ENCODE results near the gene NSUN3. TPM values are rescaled to one million over a fixed set of nuclear protein-coding genes. Genes with fewer than 3 reads are reported as not detected.

Gene NSUN3
- total and polyA plus RNA-seq, 2 of the 4 experiments (the other 2 are of a cell fraction), result 4.9 to 6.8 TPM

- in situ Hi-C loops (cut with MboI; ENCODE audit: low sequenced_read_pairs) (no loop called here), dilution Hi-C loops (cut with HindIII; ENCODE audit: low sequenced_read_pairs, unreplicated experiment) (no loop called here), intact Hi-C loops (cut with micrococcal nuclease) (no loop called here)
- Histone ChIP-seq H3K4ac (ENCODE audit: low read depth, low read length) (no peak overlapping the region), H3K23ac (ENCODE audit: low read depth, low read length) (no peak overlapping the region), H3K9me3 (ENCODE audit: control insufficient read depth, insufficient read depth, low read length) (no peaks in the 10 kb centered on the region), H2AK5ac (ENCODE audit: low read depth, low read length) (no peak overlapping the region), H3K79me1 (ENCODE audit: low read depth in 1 of 2, low read length in 2 of 2) (no peaks in the 10 kb centered on the region), H3K9ac (ENCODE audit: low read depth, low read length) (no peak overlapping the region), H4K8ac (ENCODE audit: low read depth in 2 of 2, low read length in 2 of 2) (no peak overlapping the region), H2AK9ac (replicated peaks; ENCODE audit: low read depth, low read length, poor library complexity) (no peak overlapping the region), H2BK20ac (ENCODE audit: low read depth, low read length) (no peak overlapping the region), H3K18ac (ENCODE audit: low read depth, low read length) (no peak overlapping the region), H2BK5ac (ENCODE audit: low read depth, low read length, poor library complexity, severe bottlenecking) (no peak overlapping the region), H2BK15ac (ENCODE audit: low read depth, low read length) (no peak overlapping the region), H3K4me3 (ENCODE audit: insufficient read depth, low read depth, low read length) (no peak overlapping the region), H3K27me3 (ENCODE audit: control insufficient read depth, insufficient read depth, low read length) (no peaks in the 10 kb centered on the region), H3K27ac (ENCODE audit: insufficient read depth, low read length) (no peak overlapping the region), H4K91ac (ENCODE audit: insufficient read depth, low read depth, low read length) (no peak overlapping the region), H2BK120ac (ENCODE audit: low read depth, low read length) (no peak overlapping the region), H3K14ac (replicated peaks; ENCODE audit: low read depth, low read length) (no peak overlapping the region), H3K4me1 (ENCODE audit: control insufficient read depth, insufficient read depth, low read length) (no peaks in the 10 kb centered on the region), H3K56ac (ENCODE audit: extremely low read depth, insufficient read depth, low read length) (no peak overlapping the region), H3K4me2 (ENCODE audit: low read depth, low read length) (no peak overlapping the region), H4K20me1 (ENCODE audit: insufficient read depth, low read length) (no peaks in the 10 kb centered on the region), H4K5ac (ENCODE audit: low read depth, low read length) (no peak overlapping the region), H2AFZ (replicated peaks; ENCODE audit: low read length, poor library complexity) (no peak overlapping the region), H3K36me3 (ENCODE audit: control insufficient read depth, insufficient read depth, low read length) (no peaks in the 10 kb centered on the region), H3K9me1 (ENCODE audit: insufficient read depth, low read length) (no peaks in the 10 kb centered on the region)
- DNase-seq (no peak), ATAC-seq (ENCODE audit: low read depth) (no peak)
- BruUV-seq (replicated peaks), result no TSS peak
- TF ChIP-seq CHD1 (IDR thresholded peaks at IDR 0.05; ENCODE audit: low read depth, low read length) (no peak), MAFK (IDR thresholded peaks at IDR 0.05; ENCODE audit: low read depth, low read length) (no peak), MXI1 (IDR thresholded peaks at IDR 0.05; ENCODE audit: borderline replicate concordance, low read depth, low read length) (no peak), RCOR1 (IDR thresholded peaks at IDR 0.05; ENCODE audit: insufficient replicate concordance, low read length) (no peak), POLR2A (IDR thresholded peaks at IDR 0.05; ENCODE audit: low read depth, low read length) (no peak), NFE2L2 (IDR thresholded peaks at IDR 0.05; ENCODE audit: low read depth, low read length) (no peak), MAZ (IDR thresholded peaks at IDR 0.05; ENCODE audit: borderline replicate concordance, low read depth, low read length) (no peak), RFX5 (IDR thresholded peaks at IDR 0.05; ENCODE audit: low read depth, low read length) (no peak), ELK1 (IDR thresholded peaks at IDR 0.05; ENCODE audit: borderline replicate concordance, low read depth, low read length) (no peak), CEBPB (IDR thresholded peaks at IDR 0.05; ENCODE audit: low read depth, low read length) (no peak), CTCF (conservative IDR thresholded peaks at IDR 0.05; ENCODE audit: low read depth, low read length) (no peak), RAD21 (IDR thresholded peaks at IDR 0.05; ENCODE audit: low read length) (no peak), USF2 (IDR thresholded peaks at IDR 0.05; ENCODE audit: low read depth, low read length) (no peak), FOS (IDR thresholded peaks at IDR 0.05; ENCODE audit: low read depth, low read length) (no peak), SMC3 (IDR thresholded peaks at IDR 0.05; ENCODE audit: low read depth, low read length) (no peak), BHLHE40 (IDR thresholded peaks at IDR 0.05; ENCODE audit: low read depth, low read length) (no peak)
- POLR2A ChIA-PET (ENCODE audit: unreplicated experiment), result interaction anchor here (0.6 kb wide), 1 partner anchor 11 kb away, joined by 8 read pairs; no protein-coding TSS in a partner anchor
- CTCF ChIA-PET, result interaction anchor here (1.4 to 1.8 kb wide), 2 partner anchors 10 to 13 kb away, joined by 4 read pairs; no protein-coding TSS in a partner anchor
- WGBS, 2 experiments (ENCODE audit: extremely low coverage in 2 of 2, insufficient read length in 1 of 2), result no CpG with 5 or more reads among the region's 1 CpG
These were observed 47.8 kb upstream of the NSUN3 start for GRCh38 chr3:94015025-94015424.
